Esophagus muscularis mucosa (tissue), 2 donors: ENCODE results near the gene TBC1D9.

Source experiments
- POLR2A ChIP-seq: fragments of 450-650 bp; IDR thresholded peaks from one replicate; pipeline ENCODE4 v1.6.1; 2017; ENCODE audit warnings: antibody characterized with exemption, moderate library complexity, mild to moderate bottlenecking, low read depth
- POLR2AphosphoS5 ChIP-seq, 2 donors: sonication (generic); formaldehyde crosslinking; IDR thresholded peaks; one replicate each; pipeline ENCODE4 v1.6.1; 2017; ENCODE audit warnings: antibody characterized with exemption in 2 of 2

DNA sequence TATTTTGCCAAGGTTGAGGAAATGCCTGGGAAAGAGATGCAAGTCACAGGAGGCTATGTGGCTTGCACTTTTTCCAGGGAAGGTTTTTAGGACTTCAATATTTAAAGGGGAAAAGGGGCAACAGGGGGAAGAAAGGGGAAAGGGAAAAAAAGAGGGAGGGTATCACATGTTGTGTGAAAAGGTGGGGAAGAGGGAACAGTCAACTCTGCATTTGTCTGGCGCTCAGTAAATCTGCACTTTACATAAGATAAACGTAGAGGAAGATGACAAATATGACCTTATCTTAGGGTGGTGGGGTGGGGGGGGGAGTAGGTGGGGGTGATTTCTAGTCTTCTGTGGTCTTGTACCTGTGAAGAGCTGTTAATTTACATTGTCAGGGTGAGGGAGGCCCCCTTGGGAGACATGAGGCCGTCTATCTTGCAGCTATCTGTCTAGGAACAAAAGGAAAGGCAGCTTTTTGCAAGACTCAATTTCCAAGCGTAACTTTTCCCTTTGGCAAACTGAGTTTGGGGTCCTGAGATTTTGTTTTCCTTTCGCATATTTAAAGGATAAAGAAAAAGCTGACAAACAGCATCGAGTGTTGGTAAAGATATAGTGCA lies 115.9 kb downstream of the TBC1D9 start:
- TF ChIP-seq POLR2A (no peak), POLR2AphosphoS5 (IDR thresholded peaks at IDR 0.05) (no peak)
